HG02973 (cell line): ENCODE data around the gene AMD1.
"Not testable (repeated sequence)": the region's sequence is repeated elsewhere in the genome, so short reads cannot be mapped to it uniquely, and the experiment has no call there.

Experiments
- ATAC-seq: cut with Tn5 transposase; IDR thresholded peaks from one replicate; pipeline ENCODE4 v1.9.1; 2021; ENCODE audit warnings: moderate library complexity; ENCODE audit not compliant: unreplicated experiment

Gene AMD1

GRCh38 chr6:110876806-110877564 lies 2.4 kb downstream of the AMD1 start:
- no peak for ATAC-seq

DNA sequence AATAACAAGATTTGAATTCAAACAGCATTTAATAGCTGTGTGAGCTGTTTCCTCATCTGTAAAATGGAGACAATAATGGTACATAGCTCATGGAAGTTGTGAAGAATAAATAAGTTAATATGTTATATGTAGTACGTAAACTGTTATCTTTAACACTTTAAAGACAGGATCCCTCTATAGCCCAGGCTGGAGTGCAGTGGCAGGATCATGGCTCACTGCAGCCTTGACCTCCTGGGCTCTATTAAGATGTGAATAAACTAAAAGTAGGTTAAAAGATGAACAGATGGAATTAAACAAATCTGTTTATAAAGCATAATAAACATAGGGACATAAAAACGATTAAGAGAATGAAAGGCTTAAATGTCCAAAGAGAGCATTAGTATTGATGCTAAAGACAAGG lies 3.0 kb downstream of the AMD1 start:
- no peak for ATAC-seq

DNA sequence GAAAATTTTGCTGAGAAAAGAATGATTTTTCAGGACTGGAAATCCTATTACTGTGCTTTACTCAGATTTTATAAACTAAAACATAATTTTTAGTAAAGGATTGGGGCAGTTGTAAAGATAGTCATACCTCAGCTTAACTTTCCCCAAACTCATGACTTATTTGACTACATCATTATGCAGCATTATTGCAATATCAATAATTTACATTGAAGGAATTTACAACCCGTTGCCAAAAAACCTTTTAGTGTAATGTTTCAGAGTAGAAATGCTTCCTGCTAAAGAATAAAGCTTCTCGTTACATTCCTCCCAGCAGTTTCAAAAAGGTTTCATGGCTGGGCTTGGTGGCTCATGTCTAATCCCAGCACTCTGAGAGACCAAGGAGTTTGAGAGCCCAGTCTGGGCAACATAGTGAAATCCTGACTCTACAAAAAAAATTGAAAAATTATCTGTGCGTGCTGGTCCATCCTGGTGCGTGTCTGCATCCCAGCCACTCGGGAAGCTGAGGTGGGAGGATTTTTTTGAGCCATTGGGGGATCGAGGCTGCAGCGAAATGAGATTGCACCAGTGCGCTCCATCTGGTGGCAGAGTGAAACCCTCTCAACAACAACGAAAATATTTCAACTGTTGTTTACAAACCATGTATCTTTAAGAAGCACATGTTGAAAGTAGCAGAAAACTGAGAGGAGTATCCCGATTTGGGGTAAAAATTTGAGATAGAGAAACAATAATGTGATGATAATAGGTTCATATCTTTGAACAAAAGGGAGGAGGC lies 4.4 kb downstream of the AMD1 start:
- ATAC-seq = no peak

GRCh38 chr6:110880651-110881050 lies 6.1 kb downstream of the AMD1 start:
- no peak for ATAC-seq

- ATAC-seq = no peak
These were observed 7.1 kb downstream of the AMD1 start for GRCh38 chr6:110881546-110882273.

- ATAC-seq = no peak
These were observed 7.7 kb downstream of the AMD1 start for GRCh38 chr6:110882274-110882619.

DNA sequence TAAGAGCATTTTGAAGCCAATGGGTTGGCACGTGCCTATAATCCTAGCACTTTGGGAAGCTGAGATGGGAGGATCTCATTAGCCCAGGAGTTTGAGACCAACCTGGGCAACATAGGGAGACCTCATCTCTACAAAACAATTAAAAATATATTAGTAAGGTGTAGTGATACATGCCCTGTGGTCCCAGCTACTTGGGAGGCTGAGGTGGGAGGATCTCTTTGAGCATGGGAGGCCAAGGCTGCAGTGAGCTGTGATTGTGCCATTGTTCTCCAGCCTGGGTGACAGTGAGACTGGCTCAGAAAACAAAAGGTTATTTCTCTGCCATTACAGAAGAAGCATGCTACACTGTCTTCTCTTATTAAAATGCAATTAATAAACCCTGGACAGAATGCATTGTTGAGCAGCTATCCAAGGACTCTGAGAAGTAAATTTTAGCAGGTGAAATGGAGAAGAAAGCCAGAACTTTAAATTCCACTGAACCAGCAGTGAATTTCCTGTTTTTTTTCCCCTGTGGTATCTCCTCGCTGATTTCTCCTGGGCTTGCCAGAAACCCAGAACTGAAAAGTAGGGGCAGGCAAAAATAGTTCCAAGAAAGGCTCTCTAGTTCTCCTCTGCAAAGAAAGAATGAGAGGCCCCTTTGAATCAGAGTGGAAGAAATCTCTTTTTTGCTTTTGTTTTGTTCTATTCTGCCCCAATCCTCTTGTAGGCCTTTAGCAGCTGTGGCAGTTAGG lies 8.4 kb downstream of the AMD1 start:
- ATAC-seq = no peak

GRCh38 chr6:110884321-110884720 lies 9.7 kb downstream of the AMD1 start:
- ATAC-seq = no peak

GRCh38 chr6:110885526-110885925 lies 10.9 kb downstream of the AMD1 start:
- ATAC-seq = no peak

- no peak for ATAC-seq
These were observed 12.1 kb downstream of the AMD1 start for GRCh38 chr6:110886555-110887167.

GRCh38 chr6:110890288-110890687 lies 15.7 kb downstream of the AMD1 start:
- ATAC-seq = no peak

- no peak for ATAC-seq
These were observed 21.5 kb downstream of the AMD1 start for GRCh38 chr6:110895907-110896608.

- ATAC-seq = no peak
These were observed 22.8 kb downstream of the AMD1 start for GRCh38 chr6:110897433-110897832.

GRCh38 chr6:110898111-110898510 lies 23.5 kb downstream of the AMD1 start:
- no peak for ATAC-seq

GRCh38 chr6:110900028-110900598 lies 25.5 kb downstream of the AMD1 start:
- ATAC-seq = no peak

DNA sequence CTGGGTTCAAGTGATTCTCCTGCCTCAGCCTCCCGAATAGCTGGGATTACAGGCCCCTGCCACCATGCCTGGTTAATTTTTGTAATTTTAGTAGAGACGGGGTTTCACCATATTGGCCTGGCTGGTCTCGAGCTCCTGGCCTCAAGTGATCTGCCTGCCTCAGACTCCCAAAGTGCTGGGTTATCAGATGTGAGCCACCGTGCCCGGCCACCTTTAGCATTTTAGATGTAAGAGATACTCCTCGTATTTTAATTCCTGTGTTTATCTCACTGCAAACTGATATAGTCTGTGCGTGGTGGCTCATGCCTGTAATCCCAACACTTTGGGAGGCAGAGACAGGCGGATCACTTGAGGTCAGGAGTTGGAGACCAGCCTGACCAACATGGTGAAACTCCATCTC lies 27.0 kb downstream of the AMD1 start:
- ATAC-seq = not testable (repeated sequence)

DNA sequence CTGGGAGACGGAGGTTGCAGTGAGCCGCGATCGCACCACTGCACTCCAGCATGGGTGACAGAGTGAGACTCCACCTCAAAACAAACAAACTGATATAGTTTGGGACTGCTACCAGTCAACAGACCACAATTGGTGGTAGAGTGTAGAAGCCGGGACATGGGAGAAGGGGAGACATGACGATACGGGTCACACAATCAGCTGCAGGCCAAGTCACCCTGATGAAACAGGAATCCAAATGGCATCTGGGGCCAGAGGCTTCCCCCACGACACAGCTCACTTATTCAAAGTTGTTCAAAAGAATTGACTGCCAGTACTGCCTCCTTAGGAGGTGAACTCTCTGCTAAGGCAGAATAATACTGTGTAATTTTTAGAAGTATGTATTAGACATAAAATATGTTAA lies 27.5 kb downstream of the AMD1 start:
- ATAC-seq = no peak

- not testable (repeated sequence) for ATAC-seq
These were observed 31.7 kb downstream of the AMD1 start for GRCh38 chr6:110906273-110906672.

- no peak for ATAC-seq
These were observed 56.2 kb downstream of the AMD1 start for GRCh38 chr6:110930781-110931180.

DNA sequence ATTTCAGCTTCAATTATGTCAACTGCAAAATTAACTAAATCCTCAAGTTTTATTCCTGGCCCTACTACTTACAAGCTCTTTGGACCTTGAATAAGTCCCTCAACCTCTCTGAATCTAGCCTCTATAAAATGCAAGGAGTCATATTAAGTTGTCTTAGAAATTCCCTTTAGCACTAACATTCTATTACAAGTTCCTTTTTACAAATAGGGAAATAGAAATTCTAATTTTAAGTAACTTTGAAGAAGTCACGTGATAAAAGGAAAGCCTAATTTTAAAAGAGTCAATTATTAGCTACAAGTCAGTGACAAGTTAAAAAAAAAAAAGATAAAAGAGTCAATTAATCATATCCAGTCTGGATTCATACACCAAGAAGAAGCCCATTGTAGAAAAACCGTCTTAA lies 59.3 kb downstream of the AMD1 start:
- no peak for ATAC-seq
